Activated CD4-positive, alpha-beta T cell treated with anti-CD3 and anti-CD28 coated beads, Interleukin-2, amount 50 U/mL, for 48 hours (primary cell): ENCODE measurements around the gene NFIA.

Experiments
- DNase-seq, 2 experiments: peaks; one replicate each; pipeline ENCODE4 v3.0.0-alpha.2; 2020

NFIA gene

DNA sequence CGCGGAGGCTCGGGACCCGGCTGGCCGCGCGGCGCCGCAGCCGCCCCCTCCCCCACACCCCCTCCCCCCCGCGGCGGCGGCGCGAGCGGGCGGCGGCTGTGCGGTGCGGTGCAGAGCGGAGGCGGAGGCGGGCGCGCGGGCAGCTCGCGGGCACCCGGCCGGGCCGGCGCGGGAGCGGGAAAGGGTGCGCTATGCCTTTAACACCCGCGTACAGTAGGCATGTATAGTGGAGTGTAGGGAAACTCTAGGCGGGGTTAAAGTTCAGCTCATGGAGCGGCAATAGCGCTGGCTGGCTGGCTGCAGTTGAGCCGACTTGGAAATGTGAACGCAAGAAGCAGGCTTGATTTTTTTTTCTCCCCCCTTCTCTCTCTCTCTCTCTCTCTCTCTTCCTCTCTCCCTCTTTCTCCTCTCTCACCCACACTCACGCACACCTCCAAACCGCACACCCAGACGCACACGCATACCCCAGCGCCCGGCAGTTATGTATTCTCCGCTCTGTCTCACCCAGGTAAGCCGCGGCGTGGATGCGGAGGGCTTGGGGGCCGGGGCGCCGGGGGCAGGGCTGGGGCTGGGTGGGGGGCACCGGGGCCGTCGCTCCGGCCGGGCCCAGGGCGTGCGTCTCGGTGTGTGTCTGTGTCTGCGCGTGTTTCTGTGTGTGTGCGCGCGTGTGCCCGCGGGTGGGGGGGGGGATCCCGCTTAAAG lies at the start of gene NFIA:
Gene NFIA, plus strand, starts transcription at position 251 of the 702 bp plus-strand sequence.
- peak; percentile 23 to 41 for DNase-seq

DNA sequence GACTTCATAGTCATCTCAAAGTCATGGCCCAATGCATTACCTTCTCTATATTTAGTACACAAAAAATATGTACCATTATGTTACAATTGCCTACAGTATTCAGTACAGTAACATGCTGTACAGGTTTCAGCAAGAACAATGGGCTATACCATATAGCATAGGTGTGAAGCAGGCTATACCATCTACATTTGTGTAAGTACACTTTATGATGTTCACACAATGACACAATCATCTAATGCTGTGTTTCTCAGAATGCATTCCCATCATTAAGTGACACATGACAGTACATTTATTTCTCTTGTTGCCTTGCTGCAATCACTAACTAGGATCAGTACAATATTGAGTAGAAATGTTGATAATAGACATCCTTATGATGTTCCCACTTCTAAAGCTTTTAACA lies 46.5 kb upstream of the NFIA start:
- DNase-seq = no peak

DNA sequence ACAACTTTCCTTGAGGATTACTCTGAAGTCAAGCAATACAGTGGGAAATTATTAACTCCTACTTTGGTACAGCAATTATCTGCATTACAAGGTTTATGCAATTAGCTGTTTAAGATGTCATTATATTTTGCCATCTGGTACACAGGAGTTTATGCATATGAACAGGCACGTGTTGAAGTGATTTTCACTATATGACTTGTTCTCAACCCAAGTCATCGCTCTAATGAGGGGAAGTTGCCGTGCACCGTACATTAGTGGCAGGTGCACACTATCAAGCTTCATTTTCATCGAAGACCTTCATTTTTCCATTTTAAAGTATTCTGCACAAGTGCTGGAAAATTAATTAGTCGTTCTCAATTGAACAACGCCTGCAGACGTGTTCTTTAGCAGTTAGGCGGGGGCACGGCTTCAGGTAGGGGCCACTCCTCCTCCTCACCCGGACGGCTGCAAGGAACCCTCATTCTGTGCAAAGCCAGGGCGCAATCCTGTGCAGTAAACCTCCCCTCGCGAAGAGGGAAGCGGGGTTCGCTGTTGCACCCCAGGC lies 39.8 kb upstream of the NFIA start:
- DNase-seq = no peak

DNA sequence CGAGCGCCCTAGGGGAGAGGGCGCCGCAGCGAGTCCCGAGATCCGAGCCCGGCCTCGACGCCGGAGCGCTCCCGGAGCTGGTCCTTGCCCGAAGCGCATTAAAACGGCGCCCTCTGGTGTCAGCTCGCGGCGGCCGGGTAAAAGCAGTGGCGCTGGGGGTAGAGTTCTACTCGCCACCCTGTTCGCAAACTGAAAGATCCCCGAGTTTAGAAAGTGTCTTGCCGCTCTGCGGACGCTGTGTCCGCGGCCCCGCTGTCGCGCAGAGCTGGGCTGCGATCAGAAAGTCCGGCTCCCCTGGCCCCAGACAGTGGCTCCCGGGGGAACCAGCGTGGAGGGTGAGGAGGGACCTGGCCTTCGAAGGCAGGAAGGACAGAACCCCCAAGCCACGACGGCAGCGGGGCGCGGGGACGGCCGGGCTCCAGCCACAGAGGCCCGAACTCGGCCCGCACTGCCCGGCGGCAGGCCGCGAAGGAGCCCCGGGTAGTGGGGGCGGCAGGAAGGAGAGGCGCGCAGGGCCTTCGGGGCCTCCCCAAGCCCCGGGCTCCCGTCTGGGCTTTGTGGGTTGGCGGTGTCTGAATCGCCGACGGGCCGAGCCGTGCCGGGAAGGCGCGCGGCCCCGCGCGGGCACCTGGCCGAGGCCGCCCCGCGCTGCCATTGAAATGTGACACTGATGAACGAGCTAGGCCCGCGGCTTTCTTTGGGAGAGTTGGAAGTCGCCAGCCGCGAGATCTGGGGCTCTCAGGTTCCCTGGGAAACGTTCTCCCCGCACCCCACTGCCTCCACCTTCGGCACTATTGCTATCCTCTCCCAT lies 39.1 kb upstream of the NFIA start:
- peak; percentile 91 to 93 for DNase-seq

DNA sequence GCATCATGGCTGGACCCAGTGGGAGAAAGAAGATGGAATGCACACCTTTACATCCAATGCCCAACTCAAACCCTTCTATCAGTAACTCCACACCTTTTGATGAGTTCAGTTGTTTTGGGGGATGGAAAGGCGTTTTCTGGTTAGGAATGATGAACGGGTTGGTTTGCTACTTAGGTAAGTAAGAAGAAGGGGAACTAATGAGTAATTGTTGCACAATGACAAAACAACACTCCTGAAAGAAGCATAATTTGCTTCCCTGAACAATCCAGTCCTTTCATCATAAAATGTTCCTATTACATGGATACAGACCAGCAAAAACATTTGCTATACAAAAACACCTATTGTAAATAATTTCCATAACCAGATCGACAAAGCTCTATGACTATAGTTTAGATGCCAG lies 35.9 kb upstream of the NFIA start:
- DNase-seq = no peak

DNA sequence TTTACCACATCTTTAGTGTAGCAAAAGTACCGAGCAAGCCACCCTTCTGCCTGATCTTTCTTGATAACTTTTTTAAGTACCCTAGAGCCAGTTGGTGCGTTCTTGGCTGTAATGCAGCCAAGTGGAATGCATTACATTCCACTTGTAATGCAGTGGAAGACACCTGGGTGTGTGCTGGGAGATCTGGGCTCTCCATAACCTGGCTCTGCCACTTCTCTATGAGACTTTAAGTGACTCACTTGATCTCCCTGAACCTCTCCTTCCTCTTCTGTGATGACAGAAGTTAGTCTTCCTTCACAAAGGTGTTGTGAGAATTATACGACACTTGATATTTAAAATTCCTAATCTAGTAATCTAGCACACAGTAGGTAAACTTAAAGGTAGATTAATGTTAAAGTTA lies 35.3 kb upstream of the NFIA start:
- DNase-seq = no peak

DNA sequence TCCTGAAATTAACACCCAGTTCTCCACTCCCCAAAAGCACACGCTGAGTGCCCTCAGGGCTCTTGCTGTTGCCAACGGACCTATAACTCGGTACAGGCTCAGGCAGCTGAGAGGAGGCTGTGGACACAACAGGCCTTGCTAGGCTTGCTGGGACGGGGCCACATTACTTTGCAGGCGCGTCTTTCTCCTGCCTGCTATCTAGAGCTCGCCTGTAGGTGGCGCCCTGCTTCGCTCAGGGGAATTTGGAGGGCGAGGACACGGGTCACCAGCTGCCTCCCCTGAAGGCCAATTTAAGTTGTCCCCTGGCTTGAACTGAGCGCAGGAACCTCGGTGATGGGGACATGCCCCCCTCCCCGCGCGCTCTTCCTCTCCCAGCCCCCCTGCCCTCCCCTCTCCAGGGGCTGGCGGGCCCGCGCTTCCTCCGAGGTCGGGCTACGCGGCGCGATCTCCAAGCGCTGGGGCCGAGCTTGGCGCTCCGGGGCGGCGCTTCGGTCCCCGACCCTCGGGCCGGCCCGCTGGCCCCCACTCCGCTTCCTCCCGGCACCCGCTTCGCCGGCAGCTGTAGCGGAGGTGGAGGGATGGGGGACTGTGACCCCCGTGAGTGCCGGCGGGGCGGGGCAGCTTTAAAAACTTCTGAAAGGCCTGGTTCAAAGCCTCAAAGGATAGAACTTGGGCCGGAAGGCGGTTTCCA lies 32.4 kb upstream of the NFIA start:
- DNase-seq = peak; percentile 95 to 96

DNA sequence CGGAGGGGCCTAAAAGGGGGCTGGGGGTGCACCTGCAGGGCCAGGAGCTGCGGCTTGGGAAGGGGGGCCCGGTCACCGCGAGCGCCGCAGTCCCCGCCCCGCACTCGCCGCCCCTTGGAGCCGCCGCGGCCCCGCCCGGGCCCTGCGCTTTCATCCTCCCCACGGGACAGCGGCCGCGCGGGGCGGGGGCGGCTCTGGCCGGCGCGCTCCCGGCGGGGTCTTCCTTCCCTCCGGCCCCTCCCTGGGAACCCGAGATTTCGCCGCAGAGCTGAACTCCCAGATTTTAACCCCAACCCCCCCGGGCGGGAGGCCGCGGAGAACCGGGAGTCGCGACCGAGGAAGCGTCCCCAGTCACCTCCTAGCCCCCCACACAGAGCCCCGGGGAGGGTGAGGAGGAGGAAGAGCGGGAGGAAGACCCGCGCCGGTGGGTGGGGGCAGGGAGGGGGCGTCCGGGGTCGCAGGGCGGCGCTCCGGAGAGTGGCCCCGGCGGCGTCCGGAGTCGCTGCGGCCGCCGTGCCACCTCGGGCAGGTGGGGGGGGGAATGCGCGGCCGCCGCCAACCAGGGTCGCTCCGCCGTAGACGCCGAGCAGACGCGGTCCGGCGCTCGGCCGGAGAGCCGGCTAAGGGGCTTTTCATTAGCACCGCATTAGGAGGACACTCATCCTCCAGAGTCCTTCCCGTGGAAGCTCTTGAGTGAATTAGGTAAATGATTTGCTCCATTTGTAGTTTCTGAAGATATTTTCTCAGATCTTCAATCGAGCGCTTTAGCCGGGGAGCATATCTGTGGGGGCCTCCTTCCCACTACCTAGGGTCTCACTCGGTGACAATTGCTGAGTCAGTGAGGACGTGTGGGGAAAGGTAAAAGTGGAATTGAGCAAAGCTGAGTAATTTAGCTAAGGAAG lies 31.6 kb upstream of the NFIA start:
- peak in 1 of 2 experiments; percentile 29 for DNase-seq

DNA sequence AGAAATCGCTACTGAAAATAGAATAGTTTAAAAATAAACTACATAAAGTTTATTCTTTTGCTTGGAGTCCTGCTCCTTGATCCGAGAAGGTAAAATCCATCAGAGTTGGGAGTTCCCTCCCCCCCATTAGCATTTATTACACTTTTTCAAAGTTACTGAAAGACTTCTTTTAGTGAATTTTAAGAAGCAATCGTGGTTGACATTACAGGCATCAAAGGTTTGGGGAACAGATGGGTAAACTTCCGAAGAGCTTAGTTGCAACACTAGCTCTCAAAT lies 31.0 kb upstream of the NFIA start:
- DNase-seq = no peak

DNA sequence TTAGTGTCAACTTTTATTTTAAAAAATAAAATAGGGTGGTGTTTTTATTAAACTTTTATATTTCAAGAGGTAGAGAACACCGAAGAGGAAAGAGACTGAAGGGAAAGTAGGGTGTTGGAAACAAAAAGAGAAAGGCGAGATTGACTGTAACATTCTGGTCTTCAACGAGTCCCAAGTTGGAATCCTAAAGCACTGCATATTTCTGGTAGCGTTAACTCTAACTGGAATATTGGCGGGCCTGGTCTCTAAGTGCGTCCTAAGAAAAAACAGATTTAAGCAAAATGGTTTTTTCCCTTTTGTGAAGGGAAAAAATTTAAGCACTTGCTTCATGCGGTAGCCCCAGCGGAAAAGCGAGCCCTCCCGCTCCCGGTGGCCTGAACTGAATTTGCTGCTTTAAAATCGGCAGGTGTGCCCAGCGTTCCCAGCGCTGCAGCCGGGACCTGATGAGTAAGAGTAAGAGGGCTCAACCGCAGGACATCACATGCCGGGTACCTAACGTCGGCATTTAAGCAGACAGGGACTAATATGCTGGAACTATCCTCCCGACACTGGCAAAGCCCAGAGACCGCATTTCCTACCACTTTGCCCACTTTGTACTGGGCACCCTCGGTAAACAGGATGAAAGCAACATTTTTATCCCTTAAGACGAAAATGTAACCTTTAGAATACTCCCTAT lies 30.5 kb upstream of the NFIA start:
- no peak for DNase-seq

DNA sequence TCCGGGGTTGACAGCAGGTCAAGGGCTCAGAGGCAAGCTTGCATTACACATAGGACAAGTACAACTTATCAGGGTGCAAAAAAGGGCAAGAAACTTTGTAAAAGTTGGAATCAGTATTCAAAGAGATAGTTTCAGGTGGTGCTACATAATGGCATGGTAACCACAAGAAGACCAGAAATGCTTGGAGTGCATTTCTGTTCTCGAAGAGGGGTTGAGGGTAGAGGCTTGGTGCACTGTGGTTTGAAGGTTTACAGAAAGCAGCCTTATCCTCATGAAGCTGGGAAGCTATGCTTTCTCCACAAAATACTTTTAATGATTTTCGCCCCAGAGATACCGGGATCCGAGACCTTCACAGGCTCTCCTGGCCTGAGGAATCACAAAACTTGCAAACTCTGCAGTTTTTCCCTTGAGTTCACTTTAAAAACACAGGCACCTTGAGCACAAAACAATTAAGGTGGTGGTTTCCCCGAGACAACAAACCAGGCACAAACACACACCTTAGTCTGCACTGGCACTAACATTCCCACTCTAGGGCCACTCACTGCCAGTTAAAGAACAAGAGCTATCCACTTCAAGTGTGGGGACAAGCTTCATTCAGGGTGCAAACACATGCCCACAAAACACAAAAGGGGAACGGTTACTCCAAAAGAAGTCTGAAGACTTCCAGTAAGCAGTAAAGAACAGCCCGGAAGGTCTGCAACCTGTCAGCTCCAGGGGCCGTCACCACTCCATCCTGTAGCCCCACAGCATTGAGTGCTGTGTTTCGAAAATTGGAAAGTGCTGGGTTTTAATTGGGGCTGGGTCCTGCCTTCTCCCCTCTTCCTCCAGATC lies 29.8 kb upstream of the NFIA start:
- DNase-seq = no peak

DNA sequence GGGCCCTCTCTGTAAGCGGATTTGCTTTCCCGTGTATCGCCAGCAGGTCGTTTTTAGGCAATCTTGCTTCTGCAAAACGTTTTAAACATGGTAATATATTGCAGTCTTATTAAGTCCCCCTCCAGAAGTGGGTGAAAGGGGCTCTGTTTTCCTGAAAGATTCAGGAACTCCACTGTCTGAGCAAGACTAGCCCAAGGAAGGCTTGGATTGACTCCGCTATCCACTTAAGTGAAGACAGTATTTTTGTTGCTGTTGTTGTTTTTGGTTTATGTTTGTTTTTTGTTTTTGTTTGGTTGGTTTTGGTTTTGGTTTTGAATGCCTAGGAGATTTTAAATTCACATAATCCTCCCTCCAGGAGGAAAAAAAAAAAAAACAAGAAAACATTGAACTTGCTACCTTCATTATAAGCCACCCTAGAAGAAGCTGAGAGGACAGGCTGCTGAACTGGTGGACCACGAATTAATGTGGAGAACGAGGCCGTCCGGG lies 29.1 kb upstream of the NFIA start:
- DNase-seq = no peak

DNA sequence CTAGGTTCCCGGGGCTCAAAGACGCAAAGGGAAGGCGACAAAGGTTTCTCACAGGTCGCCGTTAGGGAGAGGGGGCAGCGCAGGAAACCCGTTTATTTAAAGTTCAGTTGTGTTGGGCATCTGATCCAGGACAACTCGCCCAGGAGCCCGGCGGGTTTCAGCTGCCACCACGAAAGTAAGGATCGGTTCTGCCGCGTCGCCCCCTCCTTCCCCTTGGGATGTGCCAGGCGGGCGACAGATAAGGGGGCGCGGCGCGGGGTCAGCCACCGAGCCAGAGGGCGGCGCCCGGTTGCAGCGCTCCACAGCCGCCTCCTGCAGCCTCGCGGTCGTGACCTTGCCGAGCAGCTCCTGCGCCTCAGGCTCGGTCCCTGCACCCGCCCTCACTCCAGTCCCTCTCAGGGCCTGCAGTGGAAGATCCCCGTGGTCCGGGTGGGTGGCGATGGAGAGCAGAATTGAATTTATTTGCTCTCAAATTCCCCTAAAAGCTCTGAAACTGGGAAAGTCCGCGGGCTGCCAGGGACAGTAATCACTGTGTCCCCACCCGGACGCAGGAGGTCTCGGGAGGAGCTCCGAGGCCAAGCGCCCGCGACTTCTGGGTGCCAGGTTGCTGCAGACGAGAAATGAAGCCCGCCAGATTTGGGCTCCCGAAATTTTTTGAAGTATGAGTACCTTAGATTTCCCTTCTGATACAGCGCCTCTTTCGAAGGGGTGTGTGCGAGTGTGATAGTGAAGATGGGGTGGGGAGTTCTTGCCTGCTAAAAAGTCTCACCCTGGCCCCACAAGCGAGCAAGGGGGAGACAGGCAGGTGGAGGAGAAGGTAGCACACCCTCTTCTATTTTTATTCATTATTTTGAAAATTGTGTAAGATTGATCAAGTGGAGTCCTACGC lies 28.4 kb upstream of the NFIA start:
- peak; percentile 19 to 36 for DNase-seq

DNA sequence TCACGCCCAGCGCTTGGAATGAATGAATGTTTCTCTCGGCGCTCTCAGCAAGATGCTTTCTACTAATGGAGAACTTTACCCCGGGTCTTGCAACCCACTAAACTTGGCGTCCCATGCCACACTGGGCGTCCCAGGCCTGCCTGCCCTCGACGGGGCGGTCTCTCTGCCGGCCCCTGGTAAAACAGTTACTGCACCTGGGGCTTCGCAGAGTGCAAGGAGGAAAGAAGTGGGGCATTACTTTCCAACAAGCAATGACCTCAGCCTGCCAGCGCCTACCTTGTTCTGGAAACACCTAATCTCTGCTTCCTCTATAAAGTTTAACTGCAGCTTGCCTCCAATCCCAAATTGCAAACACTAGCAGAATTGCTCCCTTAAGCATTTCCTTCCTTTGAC lies 27.8 kb upstream of the NFIA start:
- DNase-seq = no peak

DNA sequence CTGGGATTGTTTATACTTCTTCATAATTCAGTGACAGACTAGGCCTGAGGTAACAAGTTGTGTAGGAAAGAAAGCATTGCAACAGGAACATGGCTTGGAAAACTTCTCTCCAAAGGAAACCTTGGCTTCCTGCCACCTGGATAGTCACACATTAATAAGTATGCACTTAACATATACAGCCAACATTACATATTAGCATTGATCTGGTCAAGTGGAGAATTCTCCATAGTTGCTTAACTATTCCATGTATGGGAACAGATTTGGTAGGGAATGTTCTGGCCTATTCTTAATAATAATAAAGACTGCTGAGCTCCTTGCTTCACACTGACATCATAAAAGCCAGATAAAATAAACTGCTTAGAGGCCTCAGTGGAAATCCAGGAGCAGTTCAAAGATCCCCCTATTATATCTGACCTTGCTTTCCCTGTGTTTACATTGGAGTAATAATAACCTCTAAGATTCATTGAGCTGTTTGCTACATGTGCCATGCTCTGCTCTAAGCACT lies 27.2 kb upstream of the NFIA start:
- DNase-seq = no peak

DNA sequence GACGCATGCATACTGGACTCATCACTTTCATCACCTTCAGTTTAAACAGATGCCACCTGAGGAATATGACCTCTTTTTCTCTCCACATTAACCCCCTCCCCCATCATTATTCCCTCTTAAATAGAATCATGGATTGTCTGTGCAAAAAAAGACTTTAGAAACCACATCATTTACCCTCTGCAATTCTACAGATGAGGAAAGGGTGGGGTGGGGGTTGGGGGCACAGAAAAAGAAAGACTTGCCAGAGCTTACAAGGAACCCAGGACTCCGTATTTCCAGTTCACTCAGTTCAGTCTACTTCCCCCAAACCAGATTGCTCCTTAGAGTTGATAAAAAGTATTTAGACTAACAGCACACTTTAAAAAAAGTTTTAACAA lies 26.2 kb upstream of the NFIA start:
- DNase-seq = no peak

DNA sequence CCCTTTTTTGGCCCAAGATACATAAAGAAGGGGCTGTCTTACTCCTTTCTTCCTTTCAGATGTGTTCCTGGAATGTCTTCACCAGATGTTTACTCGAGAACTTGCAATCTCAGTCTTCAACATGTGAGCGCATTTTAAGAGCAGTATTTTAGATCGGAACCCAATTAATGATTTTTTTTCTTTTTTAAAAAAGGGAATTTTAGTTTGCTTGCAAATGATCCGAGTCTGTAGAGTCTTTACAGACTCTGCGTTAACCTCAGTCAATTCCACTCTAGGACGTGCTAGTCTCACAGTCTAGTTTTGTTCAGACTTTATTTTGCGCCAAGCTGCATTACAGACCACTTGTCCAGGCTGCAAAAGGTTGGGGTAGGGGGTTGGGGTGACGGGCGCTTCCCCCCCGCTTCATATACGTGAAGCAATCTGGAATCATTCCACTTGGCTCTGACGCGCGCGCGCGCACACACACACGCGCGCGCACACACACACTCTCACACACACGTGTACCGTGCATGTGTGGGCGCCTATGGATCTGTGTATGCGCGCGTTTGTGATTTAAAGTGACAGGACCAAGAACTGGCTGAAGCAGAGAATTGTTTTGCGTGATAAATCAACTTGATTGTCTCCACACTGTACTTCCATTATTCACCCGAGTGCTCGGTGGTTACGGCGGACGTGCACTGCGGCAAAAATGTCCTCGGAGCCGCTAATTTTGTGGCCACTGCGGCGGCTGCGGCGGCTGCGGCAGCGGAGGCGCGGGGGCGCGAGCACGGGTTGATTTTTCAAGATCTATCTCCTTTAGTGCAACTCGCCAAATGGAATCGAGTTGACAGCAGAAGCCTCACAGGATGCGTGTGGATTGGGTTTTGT lies 25.6 kb upstream of the NFIA start:
- DNase-seq = peak; percentile 37 to 50

DNA sequence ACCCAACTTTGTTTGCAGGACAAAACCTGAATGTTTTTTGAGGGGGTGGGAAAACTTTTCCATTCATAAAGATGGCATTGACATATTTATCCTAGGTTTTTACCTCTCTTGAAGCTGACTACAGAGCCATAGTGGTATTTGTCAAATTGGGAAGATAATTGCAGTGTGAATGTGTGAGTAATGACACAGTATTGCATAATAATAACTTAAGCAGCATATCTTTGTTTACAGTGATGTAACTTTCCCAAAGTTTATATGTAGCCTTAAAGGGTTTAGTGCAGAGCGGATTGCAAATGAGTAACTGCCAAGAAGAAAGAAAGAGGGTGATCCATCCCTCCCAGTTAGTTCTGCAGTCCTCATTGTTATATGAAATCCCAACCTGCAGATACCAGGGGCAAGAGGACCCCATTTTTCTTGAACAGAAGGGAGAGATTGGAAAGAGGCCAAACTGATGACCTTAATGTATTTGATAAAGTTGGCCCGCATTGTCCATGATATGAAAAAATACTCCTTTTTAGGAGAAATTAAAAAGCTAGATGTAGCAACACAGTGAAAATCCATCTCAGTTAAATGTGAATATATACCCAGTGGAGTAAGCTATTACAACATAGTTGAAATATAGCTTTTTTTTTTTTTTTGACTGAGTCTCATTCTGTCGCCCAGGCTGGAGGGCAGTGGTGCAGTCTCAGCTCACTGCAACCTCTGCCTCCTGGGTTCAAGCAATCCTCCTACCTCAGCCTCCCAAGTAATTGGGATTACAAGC lies 23.7 kb upstream of the NFIA start:
- no peak for DNase-seq
